CMK (cell line): ENCODE results near the gene TICAM2.

ENCODE experiments used
- DNase-seq: peaks from one replicate; pipeline ENCODE4 v3.0.0-alpha.2; 2010; ENCODE audit warnings: low read depth

The TICAM2 gene

GRCh38 chr5:115531787-115532367 lies 70.4 kb downstream of the TICAM2 start:
- DNase-seq: no peak

GRCh38 chr5:115531380-115531779 lies 70.9 kb downstream of the TICAM2 start:
- DNase-seq: no peak

- no peak for DNase-seq
Observed at GRCh38 chr5:115530426-115530825, 71.9 kb downstream of the TICAM2 start.
